Measurements from ENCODE around the gene PI3. TPM values are rescaled to one million over a fixed set of nuclear protein-coding genes. Genes with fewer than 3 reads are reported as not detected.

Gene PI3
- total and polyA plus RNA-seq, 9 of the 15 experiments (the other 6 are each of a cell fraction or from before 2014, with no cell fraction given) = not detected

GRCh38 chr20:45187693-45188092 lies 13.0 kb downstream of the PI3 start (continued):
- TF ChIP-seq DACH1 (IDR thresholded peaks at IDR 0.05; ENCODE audit: partially characterized antibody) (no peak), ARID1B (IDR thresholded peaks at IDR 0.05) (no peak), BRF1 (IDR thresholded peaks at IDR 0.05; ENCODE audit: borderline replicate concordance, extremely low read depth, insufficient read length) (no peak), ZBTB5 (IDR thresholded peaks at IDR 0.05) (no peak), U2AF2 (optimal IDR thresholded peaks at IDR 0.05; ENCODE audit: low read depth, low read length) (no peak), FOXM1 (IDR thresholded peaks at IDR 0.05; ENCODE audit: low read depth) (no peak), FOXM1 (CRISPR knock-in tag; IDR thresholded peaks at IDR 0.05; ENCODE audit: low read depth) (no peak), RBM34 (IDR thresholded peaks at IDR 0.05; ENCODE audit: borderline replicate concordance, insufficient read depth, low read length) (no peak), DMBX1 (CRISPR knock-in tag; IDR thresholded peaks at IDR 0.05; ENCODE audit: borderline replicate concordance) (no peak), ZSCAN29 (IDR thresholded peaks at IDR 0.05) (no peak), HMG20A (CRISPR knock-in tag; conservative IDR thresholded peaks at IDR 0.05) (no peak)

All from K562 (cell line).